PC-3 (cell line): ENCODE data around the gene C22orf23. TPM values are rescaled to one million over a fixed set of nuclear protein-coding genes. Genes with fewer than 3 reads are reported as not detected.
"Not testable (repeated sequence)": the region's sequence is repeated elsewhere in the genome, so short reads cannot be mapped to it uniquely, and the experiment has no call there.

Experiments used
- ATAC-seq: fragments of 200-7000 bp; cut with Tn5 transposase; 2 replicates; pipeline ENCODE4 v1.9.1; 2020; ENCODE audit warnings: mild to moderate bottlenecking, moderate library complexity
- BruUV-seq: library from RNA; stranded (reverse); fragments of 400-500 nt; replicated peaks from 2 replicates; lab custom pipeline; 2021; lab: Mats Ljungman, UMichigan
- CTCF ChIA-PET: fragments of 300-600 bp; sonication (Branson Sonifier 250); formaldehyde crosslinking; loops from one replicate; lab custom pipeline; 2022; ENCODE audit warnings: antibody characterized with exemption; lab: Charles Lee
- POLR2A ChIA-PET: fragments of 300-600 bp; sonication (Branson Sonifier 250); formaldehyde crosslinking; loops from one replicate; lab custom pipeline; 2022; ENCODE audit warnings: antibody characterized with exemption; ENCODE audit not compliant: unreplicated experiment; lab: Charles Lee
- DNase-seq: peaks from one replicate; pipeline ENCODE4 v3.0.0-alpha.2; 2015
- H2AFZ ChIP-seq: fragments of 300-600 bp; sonication (generic); 2 replicates; pipeline ENCODE4 v1.6.0; 2016; ENCODE audit warnings: antibody characterized with exemption, low read length
- H3F3A ChIP-seq: fragments of 300-600 bp; sonication (generic); one replicate; pipeline ENCODE4 v1.6.0; 2017; ENCODE audit warnings: antibody characterized with exemption, low read length, control low read depth, mild to moderate bottlenecking; ENCODE audit not compliant: unreplicated experiment
- H3K27ac ChIP-seq: fragments of 300-600 bp; sonication (generic); 2 replicates; pipeline ENCODE4 v1.5.1; 2016; ENCODE audit warnings: mild to moderate bottlenecking, low read length
- H3K27me3 ChIP-seq: fragments of 300-600 bp; sonication (generic); 2 replicates; pipeline ENCODE4 v1.6.1; 2016; ENCODE audit warnings: low read length, mixed read lengths
- H3K36me3 ChIP-seq: fragments of 300-600 bp; sonication (generic); 2 replicates; pipeline ENCODE4 v1.6.1; 2016; ENCODE audit warnings: low read depth, mixed run types, low read length, mixed read lengths
- H3K4me1 ChIP-seq: fragments of 300-600 bp; sonication (generic); 2 replicates; pipeline ENCODE4 v1.5.1; 2016; ENCODE audit warnings: low read length; ENCODE audit not compliant: insufficient read depth
- H3K4me2 ChIP-seq: fragments of 300-600 bp; sonication (generic); 2 replicates; pipeline ENCODE4 v1.6.0; 2016; ENCODE audit warnings: low read length
- H3K4me3 ChIP-seq: fragments of 300-600 bp; sonication (generic); 2 replicates; pipeline ENCODE4 v1.5.1; 2016; ENCODE audit warnings: mild to moderate bottlenecking, low read length, mixed read lengths
- H3K79me2 ChIP-seq: fragments of 300-600 bp; sonication (generic); 2 replicates; pipeline ENCODE4 v1.6.1; 2017; ENCODE audit warnings: low read length, mixed read lengths
- H3K9ac ChIP-seq: fragments of 300-600 bp; sonication (generic); 2 replicates; pipeline ENCODE4 v1.6.0; 2016; ENCODE audit warnings: mild to moderate bottlenecking, low read length
- H3K9me2 ChIP-seq: fragments of 300-600 bp; sonication (generic); replicated peaks from 2 replicates; pipeline ENCODE4 v1.6.1; 2016; ENCODE audit warnings: mixed run types, low read length, mixed read lengths
- H3K9me3 ChIP-seq: fragments of 300-600 bp; sonication (generic); 2 replicates; pipeline ENCODE4 v1.6.1; 2016; ENCODE audit warnings: low read length, mixed read lengths
- H4K20me1 ChIP-seq: fragments of 300-600 bp; sonication (generic); 2 replicates; pipeline ENCODE4 v1.6.1; 2016; ENCODE audit warnings: low read length, mixed read lengths
- EZH2 ChIP-seq: fragments of 300-600 bp; sonication (generic); IDR thresholded peaks from one replicate; pipeline ENCODE4 v1.6.1; 2017; ENCODE audit warnings: antibody characterized with exemption, mild to moderate bottlenecking, low read length; ENCODE audit not compliant: unreplicated experiment
- EZH2phosphoT487 ChIP-seq: fragments of 300-600 bp; sonication (generic); IDR thresholded peaks from 2 replicates; pipeline ENCODE4 v1.6.1; 2018; ENCODE audit warnings: mild to moderate bottlenecking, antibody characterized with exemption, low read length, borderline replicate concordance
- intact Hi-C: fragments of 100-400 bp; cut with micrococcal nuclease; formaldehyde crosslinking; loops from 2 replicates; pipeline ENCODE4 v1.9.0; 2023
- total RNA-seq: library from RNA; depleted of rRNA; stranded (reverse); fragments of >200 nt; gene quantifications from 2 replicates; pipeline ENCODE4 v1.2.3, GENCODE V29; 2014
- TF ChIP-seq, protein P1 (sequence below): fragments of 300-600 bp; sonication (generic); conservative IDR thresholded peaks from 2 replicates; pipeline ENCODE4 v1.5.1; 2017; ENCODE audit warnings: antibody characterized with exemption, low read depth, mild to moderate bottlenecking, low read length

Gene C22orf23
- total RNA-seq, 1 experiment from 2014 or later, result 0.69 TPM

DNA sequence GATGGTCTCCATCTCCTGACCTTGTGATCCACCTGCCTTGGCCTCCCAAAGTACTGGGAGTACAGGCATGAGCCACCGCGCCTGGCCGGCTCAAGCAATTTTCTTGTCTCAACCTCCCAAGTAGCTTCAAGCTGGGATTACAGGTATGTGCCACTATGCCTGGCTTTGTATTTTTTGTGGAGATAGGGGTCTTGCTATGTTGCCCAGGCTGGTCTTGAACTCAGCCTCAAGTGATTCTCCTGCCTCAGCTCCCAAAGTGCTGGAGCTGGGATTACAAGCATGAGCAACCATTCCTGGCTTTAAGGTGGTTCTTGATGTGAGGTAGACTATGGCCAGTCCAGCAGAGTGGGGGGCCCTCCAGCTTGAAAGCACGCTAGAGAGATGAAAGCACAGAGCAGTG lies 7.7 kb upstream of the C22orf23 start:
- TF ChIP-seq, protein P1, sequence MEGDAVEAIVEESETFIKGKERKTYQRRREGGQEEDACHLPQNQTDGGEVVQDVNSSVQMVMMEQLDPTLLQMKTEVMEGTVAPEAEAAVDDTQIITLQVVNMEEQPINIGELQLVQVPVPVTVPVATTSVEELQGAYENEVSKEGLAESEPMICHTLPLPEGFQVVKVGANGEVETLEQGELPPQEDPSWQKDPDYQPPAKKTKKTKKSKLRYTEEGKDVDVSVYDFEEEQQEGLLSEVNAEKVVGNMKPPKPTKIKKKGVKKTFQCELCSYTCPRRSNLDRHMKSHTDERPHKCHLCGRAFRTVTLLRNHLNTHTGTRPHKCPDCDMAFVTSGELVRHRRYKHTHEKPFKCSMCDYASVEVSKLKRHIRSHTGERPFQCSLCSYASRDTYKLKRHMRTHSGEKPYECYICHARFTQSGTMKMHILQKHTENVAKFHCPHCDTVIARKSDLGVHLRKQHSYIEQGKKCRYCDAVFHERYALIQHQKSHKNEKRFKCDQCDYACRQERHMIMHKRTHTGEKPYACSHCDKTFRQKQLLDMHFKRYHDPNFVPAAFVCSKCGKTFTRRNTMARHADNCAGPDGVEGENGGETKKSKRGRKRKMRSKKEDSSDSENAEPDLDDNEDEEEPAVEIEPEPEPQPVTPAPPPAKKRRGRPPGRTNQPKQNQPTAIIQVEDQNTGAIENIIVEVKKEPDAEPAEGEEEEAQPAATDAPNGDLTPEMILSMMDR, result no peak
- Histone ChIP-seq H3K27me3 (no peaks in the 10 kb centered on the region), H3K4me3 (no peak overlapping the region), H2AFZ (no peak overlapping the region), H3K9me2 (no peaks in the 10 kb centered on the region), H3F3A (no peaks in the 10 kb centered on the region), H3K79me2 (no peaks in the 10 kb centered on the region), H3K4me2 (no peak overlapping the region), H4K20me1 (no peaks in the 10 kb centered on the region), H3K9ac (no peak overlapping the region), H3K27ac (no peak overlapping the region), H3K4me1 (no peaks in the 10 kb centered on the region), H3K36me3 (peaks cover 33% of the 10 kb centered on the region; the same call in 1 of the 2 replicates), H3K9me3 (no peaks in the 10 kb centered on the region)
- CTCF ChIA-PET, result no interaction called here
- ATAC-seq, result no peak
- DNase-seq, result no peak
- intact Hi-C loops, result no loop called here
- no TSS peak for BruUV-seq
- POLR2A ChIA-PET, result no interaction called here

DNA sequence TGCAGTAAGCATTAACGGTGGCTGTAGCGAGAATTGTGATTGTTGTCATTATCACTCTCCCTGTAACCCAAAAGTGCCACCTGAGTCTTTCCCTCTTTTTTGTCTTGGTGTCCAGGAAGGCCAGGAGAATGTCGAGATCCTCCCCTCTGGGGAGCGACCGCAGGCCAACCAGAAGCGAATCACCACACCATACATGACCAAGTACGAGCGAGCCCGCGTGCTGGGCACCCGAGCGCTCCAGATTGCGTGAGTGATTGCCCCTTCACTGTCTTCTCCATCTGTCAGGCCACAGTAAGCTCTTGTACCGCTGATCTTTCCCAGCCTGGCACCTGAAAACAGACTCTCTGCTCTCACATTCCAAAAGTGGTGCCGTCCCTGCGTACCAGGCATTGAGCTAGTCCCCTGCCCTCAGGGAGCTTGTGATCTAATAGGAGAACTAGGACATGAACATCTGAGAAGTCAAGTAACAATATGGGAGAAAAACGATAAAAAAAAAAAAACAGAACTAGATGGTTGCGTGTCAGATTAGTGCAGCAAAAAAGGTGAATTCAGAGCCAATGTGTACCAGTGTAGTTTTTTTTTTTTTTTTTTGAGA lies 5.9 kb upstream of the C22orf23 start:
- Histone ChIP-seq H3K4me1 (peaks cover 5% of the 10 kb centered on the region), H3K9ac (no peak overlapping the region), H3K9me3 (no peaks in the 10 kb centered on the region), H3F3A (no peaks in the 10 kb centered on the region), H3K27me3 (no peaks in the 10 kb centered on the region), H3K4me3 (no peak overlapping the region), H3K9me2 (no peaks in the 10 kb centered on the region), H3K79me2 (peaks cover 11% of the 10 kb centered on the region), H2AFZ (no peak overlapping the region), H3K36me3 (peaks cover 25% of the 10 kb centered on the region; the same call in 1 of the 2 replicates), H3K4me2 (no peak overlapping the region), H3K27ac (no peak overlapping the region), H4K20me1 (no peaks in the 10 kb centered on the region)
- POLR2A ChIA-PET, result interaction anchor here (0.6 kb wide), 1 partner anchor 140 kb away, joined by 6 read pairs; no protein-coding TSS in a partner anchor
- intact Hi-C loops, result no loop called here
- ATAC-seq, result no peak
- TF ChIP-seq, protein P1, result no peak
- no peak for TF ChIP-seq EZH2
- TF ChIP-seq EZH2phosphoT487, result no peak
- CTCF ChIA-PET, result no interaction called here
- no TSS peak for BruUV-seq
- no peak for DNase-seq

DNA sequence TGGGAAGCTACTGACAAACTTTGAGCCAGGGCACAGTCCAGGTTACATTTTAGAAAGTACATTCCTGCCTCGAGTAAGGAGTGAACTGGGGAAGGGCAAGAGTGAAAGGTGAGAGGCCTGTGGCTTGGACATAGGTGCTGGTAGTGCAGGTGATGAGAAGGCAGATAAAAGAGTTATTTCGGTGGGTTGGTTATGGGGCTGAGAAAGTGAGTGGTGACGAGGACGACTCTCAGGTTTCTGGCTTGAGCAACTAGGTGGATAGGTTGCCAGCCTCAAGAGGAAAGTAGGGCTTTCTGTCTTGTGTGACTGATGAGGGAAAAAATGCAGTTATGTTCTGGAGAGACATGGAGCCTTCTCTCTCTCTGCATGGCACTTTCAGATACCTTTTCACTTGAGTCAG lies 3.8 kb upstream of the C22orf23 start:
- Histone ChIP-seq H3K27me3 (no peaks in the 10 kb centered on the region), H3K9me2 (no peaks in the 10 kb centered on the region), H3K36me3 (peaks cover 24% of the 10 kb centered on the region; the same call in 1 of the 2 replicates), H3K9me3 (no peaks in the 10 kb centered on the region), H2AFZ (no peak overlapping the region), H3K9ac (no peak overlapping the region), H3K79me2 (peaks cover 21% of the 10 kb centered on the region), H4K20me1 (no peaks in the 10 kb centered on the region), H3K4me1 (peaks cover 5% of the 10 kb centered on the region), H3F3A (no peaks in the 10 kb centered on the region), H3K27ac (no peak overlapping the region), H3K4me2 (no peak overlapping the region), H3K4me3 (no peak overlapping the region)
- TF ChIP-seq, protein P1, result no peak
- no peak for TF ChIP-seq EZH2
- no peak for TF ChIP-seq EZH2phosphoT487
- no peak for ATAC-seq
- POLR2A ChIA-PET, result no interaction called here
- CTCF ChIA-PET, result no interaction called here
- no peak for DNase-seq
- BruUV-seq, result no TSS peak
- intact Hi-C loops, result no loop called here

DNA sequence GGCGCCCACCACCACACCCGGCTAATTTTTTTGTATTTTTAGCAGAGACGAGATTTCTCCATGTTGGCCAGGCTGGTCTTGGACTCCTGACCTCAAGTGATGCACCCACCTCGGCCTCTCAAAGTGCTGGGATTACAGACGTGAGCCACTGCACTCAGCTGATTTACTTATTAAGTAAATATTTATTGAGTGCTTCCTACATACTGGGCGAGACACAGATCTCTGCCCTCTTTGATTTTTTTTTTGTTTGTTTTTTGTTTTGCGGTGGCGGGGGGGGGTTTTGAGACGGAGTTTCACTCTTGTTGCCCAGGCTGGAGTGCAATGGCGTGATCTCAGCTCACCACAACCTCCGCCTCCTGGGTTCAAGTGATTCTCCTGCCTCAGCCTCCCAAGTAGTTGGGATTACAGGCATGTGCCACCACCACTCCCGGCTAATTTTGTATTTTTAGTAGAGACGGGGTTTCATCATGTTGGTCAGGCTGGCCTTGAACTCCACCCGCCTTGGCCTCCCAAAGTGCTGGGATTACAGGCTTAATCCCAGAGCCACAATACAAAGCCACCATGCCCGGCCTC lies 2.5 kb upstream of the C22orf23 start:
- H3K27me3 ChIP-seq, CTCF ChIA-PET, intact Hi-C loops, BruUV-seq, H3K9ac ChIP-seq, H3K9me2 ChIP-seq, H3K4me1 ChIP-seq, H3F3A ChIP-seq, H3K4me3 ChIP-seq, H2AFZ ChIP-seq, H4K20me1 ChIP-seq, H3K9me3 ChIP-seq, H3K27ac ChIP-seq, POLR2A ChIA-PET, ATAC-seq, DNase-seq, H3K4me2 ChIP-seq: not testable (repeated sequence)
- Histone ChIP-seq H3K36me3 (peaks cover 17% of the 10 kb centered on the region; the same call in 1 of the 2 replicates), H3K79me2 (peaks cover 21% of the 10 kb centered on the region)
